ENCODE results near the gene CLIC3.

GRCh38 chr9:136963341-136963740 is 33.0 kb downstream of the CLIC3 start:
- TF ChIP-seq CTCF (IDR thresholded peaks at IDR 0.05) (no peak), POLR2A (IDR thresholded peaks at IDR 0.05) (no peak)
